Keratinocyte (primary cell): Measurements from ENCODE around the gene PACSIN2. TPM values are rescaled to one million over a fixed set of nuclear protein-coding genes. Genes with fewer than 3 reads are reported as not detected.

ENCODE experiments used
- DNase-seq: peaks from one replicate; pipeline ENCODE4 v3.0.0-alpha.2; 2011; ENCODE audit warnings: low read depth, missing footprints, low spot score
- FAIRE-seq: peaks from 2 replicates; lab custom pipeline; 2011; peaks lifted over from hg19 to GRCh38; lab: Jason Lieb, UNC
- H2AFZ ChIP-seq: 2 replicates; pipeline ENCODE4 v1.6.0; 2012; ENCODE audit warnings: low read length, control low read depth, inconsistent platforms; ENCODE audit not compliant: control insufficient read depth
- H3K27ac ChIP-seq: 2 replicates; pipeline ENCODE4 v1.5.1; 2011; ENCODE audit warnings: low read length; ENCODE audit not compliant: control insufficient read depth, insufficient read depth
- H3K27me3 ChIP-seq: 3 replicates; pipeline ENCODE4 v1.6.0; 2011; ENCODE audit warnings: low read length; ENCODE audit not compliant: control insufficient read depth, insufficient read depth; ENCODE audit errors: extremely low read depth
- H3K36me3 ChIP-seq, 2 experiments: 2 replicates in 1 of 2; 3 replicates in 1 of 2; pipeline ENCODE4 v1.5.1; 2011; ENCODE audit warnings: low read length in 2 of 2, mild to moderate bottlenecking in 1 of 2; ENCODE audit not compliant: control insufficient read depth in 2 of 2, insufficient read depth in 2 of 2; ENCODE audit errors: extremely low read depth in 1 of 2
- H3K4me1 ChIP-seq: 3 replicates; pipeline ENCODE4 v1.5.1; 2011; ENCODE audit warnings: low read length; ENCODE audit not compliant: control insufficient read depth, insufficient read depth; ENCODE audit errors: extremely low read depth
- H3K4me2 ChIP-seq: 3 replicates; pipeline ENCODE4 v1.6.0; 2011; ENCODE audit warnings: low read depth, low read length; ENCODE audit not compliant: control insufficient read depth, insufficient read depth; ENCODE audit errors: extremely low read depth
- H3K4me3 ChIP-seq, 3 experiments: fragments of 200-600 bp in 1 of 3; sonication (generic) in 1 of 3; 2 replicates in 2 of 3; 3 replicates in 1 of 3; pipeline ENCODE4 v1.5.1; 2011 to 2016; ENCODE audit warnings: low read length in 3 of 3, mild to moderate bottlenecking in 3 of 3, control low read depth in 2 of 3, inconsistent platforms in 1 of 3, low read depth in 1 of 3, mixed read lengths in 1 of 3, mixed run types in 1 of 3, moderate library complexity in 1 of 3; ENCODE audit not compliant: control insufficient read depth in 2 of 3, insufficient read depth in 2 of 3; ENCODE audit errors: extremely low read depth in 1 of 3
- H3K79me2 ChIP-seq: 2 replicates; pipeline ENCODE4 v1.6.0; 2012; ENCODE audit warnings: low read length; ENCODE audit not compliant: control insufficient read depth, insufficient read depth
- H3K9ac ChIP-seq: 3 replicates; pipeline ENCODE4 v1.6.0; 2011; ENCODE audit warnings: low read length; ENCODE audit not compliant: control insufficient read depth, insufficient read depth; ENCODE audit errors: extremely low read depth
- H3K9me1 ChIP-seq: 3 replicates; pipeline ENCODE4 v1.6.0; 2011; ENCODE audit warnings: low read length; ENCODE audit not compliant: control insufficient read depth, insufficient read depth; ENCODE audit errors: extremely low read depth
- H3K9me3 ChIP-seq: 2 replicates; pipeline ENCODE4 v1.5.1; 2012; ENCODE audit warnings: low read depth, low read length; ENCODE audit not compliant: control insufficient read depth
- H4K20me1 ChIP-seq: 3 replicates; pipeline ENCODE4 v1.6.0; 2011; ENCODE audit warnings: low read length; ENCODE audit not compliant: control insufficient read depth, insufficient read depth; ENCODE audit errors: extremely low read depth
- CTCF ChIP-seq, 3 experiments: IDR thresholded peaks in 1 of 3; conservative IDR thresholded peaks in 1 of 3; optimal IDR thresholded peaks in 1 of 3; 2 replicates in 2 of 3; 3 replicates in 1 of 3; pipeline versions ENCODE3 to v1.5.1; 2011; ENCODE audit warnings: low read length in 3 of 3, mild to moderate bottlenecking in 3 of 3, moderate library complexity in 2 of 3, control low read depth in 1 of 3, inconsistent platforms in 1 of 3; ENCODE audit not compliant: insufficient read depth in 2 of 3; ENCODE audit errors: extremely low read depth in 1 of 3
- EZH2 ChIP-seq: IDR thresholded peaks from one replicate; pipeline ENCODE4 v1.6.1; 2012; ENCODE audit warnings: inconsistent platforms, mild to moderate bottlenecking, low read length, moderate library complexity
- dilution Hi-C: fragments of 300-500 bp; cut with MboI; formaldehyde crosslinking; loops from one replicate; pipeline ENCODE4 v1.7.0; 2020; ENCODE audit warnings: low sequenced_read_pairs; ENCODE audit not compliant: extremely low pct_ligation_motif_present
- polyA plus RNA-seq, 5 experiments: library from polyadenylated mRNA; depleted of rRNA in 3 of 5; stranded (reverse) in 3 of 5; stranded (forward) in 1 of 5; unstranded in 1 of 5; fragments of >200 nt; gene quantifications; 1 replicate in 1 of 5; 2 replicates in 3 of 5; 3 replicates in 1 of 5; pipeline versions ENCODE4 v1.2.1 to v1.2.3, GENCODE V29; 2011 to 2012; ENCODE audit warnings: missing spikeins in 2 of 5, low read depth in 1 of 5, low replicate concordance in 1 of 5

Gene PACSIN2
- polyA plus RNA-seq, 1 donor (not counting 4 experiments of a cell fraction or from before 2014, with no cell fraction given): 55.5 TPM

GRCh38 chr22:42883121-42883520 is 131.8 kb downstream of the PACSIN2 start:
- DNase-seq (no peak), FAIRE-seq (no peak)
- H3K4me3 ChIP-seq: no peak overlapping the region
- peaks cover 2% of the 10 kb centered on the region for H4K20me1 ChIP-seq
- H3K79me2 ChIP-seq: no peaks in the 10 kb centered on the region
- no peak overlapping the region for H3K9ac ChIP-seq
- no peak overlapping the region for H3K27ac ChIP-seq
- H2AFZ ChIP-seq: no peak overlapping the region
- no peaks in the 10 kb centered on the region for H3K9me1 ChIP-seq
- H3K4me1 ChIP-seq: peaks cover 5% of the 10 kb centered on the region
- H3K36me3 ChIP-seq: peaks cover 35 to 55% of the 10 kb centered on the region in 2 experiments
- H3K27me3 ChIP-seq: no peaks in the 10 kb centered on the region
- dilution Hi-C loops: no loop called here
- H3K9me3 ChIP-seq: no peaks in the 10 kb centered on the region
- TF ChIP-seq EZH2 (no peak), CTCF (optimal IDR thresholded peaks at IDR 0.05 in 1 of 3, IDR thresholded peaks at IDR 0.05 in 1 of 3, conservative IDR thresholded peaks at IDR 0.05 in 1 of 3; ENCODE audit: extremely low read depth in 1 of 3, insufficient read depth in 2 of 3, low read length in 3 of 3) (no peak)
- H3K4me2 ChIP-seq: no peak overlapping the region

- no peak for FAIRE-seq
Measured at GRCh38 chr22:42881982-42882656, 132.8 kb downstream of the PACSIN2 start.

More at GRCh38 chr22:42881982-42882656, 132.8 kb downstream of the PACSIN2 start:
- Histone ChIP-seq H3K36me3 (peaks cover 36 to 53% of the 10 kb centered on the region in 2 experiments), H3K9ac (no peak overlapping the region), H3K27ac (no peak overlapping the region), H3K79me2 (no peaks in the 10 kb centered on the region), H2AFZ (no peak overlapping the region), H3K27me3 (no peaks in the 10 kb centered on the region), H3K4me1 (peaks cover 5% of the 10 kb centered on the region), H3K9me3 (no peaks in the 10 kb centered on the region), H3K4me3 (no peak overlapping the region), H3K4me2 (no peak overlapping the region), H4K20me1 (peaks cover 2% of the 10 kb centered on the region), H3K9me1 (no peaks in the 10 kb centered on the region)
- TF ChIP-seq EZH2 (no peak), CTCF (optimal IDR thresholded peaks at IDR 0.05 in 1 of 3, IDR thresholded peaks at IDR 0.05 in 1 of 3, conservative IDR thresholded peaks at IDR 0.05 in 1 of 3; ENCODE audit: extremely low read depth in 1 of 3, insufficient read depth in 2 of 3, low read length in 3 of 3) (no peak)
- dilution Hi-C loops: no loop called here
- no peak for DNase-seq
